ENCODE results near the gene SYNE4. TPM values are rescaled to one million over a fixed set of nuclear protein-coding genes. Genes with fewer than 3 reads are reported as not detected.

Gene SYNE4
- polyA plus RNA-seq, 1 of the 3 experiments (the other 2 are of a cell fraction), result 0.48 TPM

- H3K4me2 ChIP-seq, result no peak overlapping the region
- H4K20me1 ChIP-seq (ENCODE audit: insufficient read depth), result no peaks in the 10 kb centered on the region
- no peak overlapping the region for H3K9ac ChIP-seq
- DNase-seq, result no peak
- no peaks in the 10 kb centered on the region for H3K36me3 ChIP-seq (replicated peaks in 1 of 2; ENCODE audit: control insufficient read depth in 1 of 2, insufficient read depth in 2 of 2, low read length in 1 of 2)
- H3K4me3 ChIP-seq (ENCODE audit: low read depth in 2 of 2, low read length in 1 of 2), result no peak overlapping the region
- CTCF ChIA-PET, result interaction anchor here (0.9 kb wide), 1 partner anchor 10 kb away, joined by 3 read pairs; no protein-coding TSS in a partner anchor
- H3K27ac ChIP-seq (ENCODE audit: low read depth in 2 of 2, low read length in 1 of 2), result no peak overlapping the region
- peaks cover 36% of the 10 kb centered on the region for H3K27me3 ChIP-seq (ENCODE audit: insufficient read depth)
- no peaks in the 10 kb centered on the region for H3F3A ChIP-seq (replicated peaks; ENCODE audit: insufficient read depth)
- 23% methylated on average over 10 of the region's 20 CpGs for WGBS (ENCODE audit: low lambda C conversion rate)
- no peaks in the 10 kb centered on the region for H3K9me2 ChIP-seq
- H3K4me1 ChIP-seq (ENCODE audit: control insufficient read depth in 1 of 2, insufficient read depth in 2 of 2, low read depth in 1 of 2, low read length in 1 of 2), result no peaks in the 10 kb centered on the region
- TF ChIP-seq RCOR1 (IDR thresholded peaks at IDR 0.05; ENCODE audit: low read length), result no peak
- no peak for TF ChIP-seq TEAD4 (IDR thresholded peaks at IDR 0.05; ENCODE audit: borderline replicate concordance, insufficient read depth)
- no peak for TF ChIP-seq FOSL2 (IDR thresholded peaks at IDR 0.05; ENCODE audit: borderline replicate concordance, low read depth)
- TF ChIP-seq IRF3 (IDR thresholded peaks at IDR 0.05; ENCODE audit: low read depth, low read length), result no peak
- no peak for TF ChIP-seq EP300 (IDR thresholded peaks at IDR 0.05; ENCODE audit: borderline replicate concordance in 1 of 2, low read depth in 1 of 2, low read length in 1 of 2)
- TF ChIP-seq MXI1 (IDR thresholded peaks at IDR 0.05; ENCODE audit: low read depth, low read length), result no peak
- no peak for TF ChIP-seq FOXM1 (IDR thresholded peaks at IDR 0.05; ENCODE audit: low read depth)
- TF ChIP-seq RXRA (IDR thresholded peaks at IDR 0.05; ENCODE audit: borderline replicate concordance, low read depth), result no peak
- TF ChIP-seq TAF1 (IDR thresholded peaks at IDR 0.05; ENCODE audit: borderline replicate concordance, low read depth, low read length), result no peak
- no peak for TF ChIP-seq USF1 (IDR thresholded peaks at IDR 0.05; ENCODE audit: borderline replicate concordance, low read depth)
- TF ChIP-seq SMC3 (IDR thresholded peaks at IDR 0.05; ENCODE audit: low read depth, low read length), result no peak
- TF ChIP-seq REST (IDR thresholded peaks at IDR 0.05; ENCODE audit: low read depth, low read length), result no peak
- no peak for TF ChIP-seq USF2 (IDR thresholded peaks at IDR 0.05; ENCODE audit: borderline replicate concordance, low read depth, low read length)
- TF ChIP-seq MAX (IDR thresholded peaks at IDR 0.05; ENCODE audit: low read depth), result no peak
- TF ChIP-seq ZBTB33 (IDR thresholded peaks at IDR 0.05; ENCODE audit: borderline replicate concordance, low read depth), result no peak
- no peak for TF ChIP-seq PBX3 (IDR thresholded peaks at IDR 0.05)
- POLR2A ChIA-PET, result no interaction called here
- H2AFZ ChIP-seq (ENCODE audit: low read depth), result no peak overlapping the region
- no peaks in the 10 kb centered on the region for H3K9me3 ChIP-seq
- H3K79me2 ChIP-seq (ENCODE audit: insufficient read depth), result no peaks in the 10 kb centered on the region
These were observed 48.7 kb downstream of the SYNE4 start for GRCh38 chr19:35959968-35960320.
